A549 (cell line): ENCODE data around the gene ARRDC3. TPM values are rescaled to one million over a fixed set of nuclear protein-coding genes. Genes with fewer than 3 reads are reported as not detected.

Source experiments
- ATAC-seq, 2 experiments: fragments of 200-7000 bp in 1 of 2; fragments of >200 bp in 1 of 2; cut with Nextera tagmentation in 1 of 2; cut with Tn5 transposase in 1 of 2; 3 replicates each; pipeline versions ENCODE4 v1.8.0 to v1.9.1; 2018 to 2020; ENCODE audit warnings: mild to moderate bottlenecking in 1 of 2, moderate library complexity in 1 of 2
- CTCF ChIA-PET: fragments of 300-600 bp; sonication (Branson Sonifier 250); formaldehyde crosslinking; extraction: SDS; loops from one replicate; lab custom pipeline; 2021; ENCODE audit warnings: antibody characterized with exemption, inconsistent platforms; lab: Yijun Ruan, JAX
- POLR2A ChIA-PET: fragments of 350-600 bp; formaldehyde crosslinking; extraction: SDS; loops from one replicate; lab custom pipeline; 2021; ENCODE audit warnings: antibody characterized with exemption, inconsistent platforms; lab: Yijun Ruan, JAX
- DNase-seq, 2 experiments: peaks; one replicate each; pipeline versions ENCODE4 v3.0.0 to v3.0.0-alpha.2; 2011 to 2016; ENCODE audit warnings: low read depth in 1 of 2, low spot score in 1 of 2
- FAIRE-seq: peaks from 2 replicates; lab custom pipeline; 2011; peaks lifted over from hg19 to GRCh38; lab: Jason Lieb, UNC
- H3K27ac ChIP-seq, 2 experiments: fragments of >200 bp; sonication (Bioruptor Twin); formaldehyde crosslinking; 3 replicates each; pipeline ENCODE4 v1.5.1; 2016 to 2017
- H3K4me1 ChIP-seq: fragments of >200 bp; sonication (Bioruptor Twin); formaldehyde crosslinking; 3 replicates; pipeline ENCODE4 v1.6.1; 2016
- H3K4me2 ChIP-seq: fragments of >200 bp; sonication (Bioruptor Twin); formaldehyde crosslinking; 3 replicates; pipeline ENCODE4 v1.6.1; 2016
- H3K4me3 ChIP-seq: fragments of >200 bp; sonication (Bioruptor Twin); formaldehyde crosslinking; 3 replicates; pipeline ENCODE4 v1.5.1; 2016
- H3K9me3 ChIP-seq: fragments of >200 bp; sonication (Bioruptor Twin); formaldehyde crosslinking; 3 replicates; pipeline ENCODE4 v1.6.1; 2016
- BCL3 ChIP-seq: fragments of >200 bp; sonication (Bioruptor Twin); formaldehyde crosslinking; IDR thresholded peaks from 3 replicates; pipeline ENCODE4 v1.6.1; 2016
- BHLHE40 ChIP-seq: IDR thresholded peaks from 2 replicates; pipeline ENCODE4 v1.6.1; 2012; ENCODE audit warnings: low read depth, low read length, inconsistent platforms
- CEBPB ChIP-seq, 2 experiments: fragments of >200 bp in 1 of 2; sonication (Bioruptor Twin) in 1 of 2; formaldehyde crosslinking in 1 of 2; IDR thresholded peaks; 2 replicates each; pipeline ENCODE4 v1.6.1; 2012 to 2016
- E2F6 ChIP-seq: IDR thresholded peaks from 2 replicates; pipeline ENCODE4 v1.6.1; 2012; ENCODE audit warnings: low read depth, borderline replicate concordance
- EHMT2 ChIP-seq: fragments of 200-600 bp; sonication (generic); IDR thresholded peaks from 2 replicates; pipeline ENCODE4 v1.6.1; 2016; ENCODE audit warnings: antibody characterized with exemption, low read depth, mild to moderate bottlenecking, moderate library complexity
- EP300 ChIP-seq, 2 experiments: fragments of >200 bp; sonication (Bioruptor Twin); formaldehyde crosslinking; IDR thresholded peaks; 2 replicates in 1 of 2; 3 replicates in 1 of 2; pipeline ENCODE4 v1.6.1; 2016 to 2017
- ESRRA ChIP-seq: fragments of 150-350 bp; IDR thresholded peaks from 2 replicates; pipeline ENCODE4 v1.6.1; 2014; ENCODE audit warnings: mild to moderate bottlenecking, low read length, borderline replicate concordance
- FOXS1 ChIP-seq: fragments of 250-450 bp; sonication (Bioruptor Pico); IDR thresholded peaks from 2 replicates; pipeline ENCODE4 v1.5.0; 2020; ENCODE audit warnings: mild to moderate bottlenecking, moderate library complexity
- HMGXB4 ChIP-seq: fragments of 250-450 bp; sonication (Bioruptor Pico); IDR thresholded peaks from 2 replicates; pipeline ENCODE4 v1.5.0; 2021; ENCODE audit warnings: mild to moderate bottlenecking, moderate library complexity, borderline replicate concordance
- HOXB13 ChIP-seq: fragments of 250-450 bp; sonication (Bioruptor Pico); IDR thresholded peaks from 2 replicates; pipeline ENCODE4 v1.5.0; 2020; ENCODE audit warnings: low read depth, mild to moderate bottlenecking, moderate library complexity
- HOXB5 ChIP-seq: fragments of 250-450 bp; sonication (Bioruptor Pico); IDR thresholded peaks from 2 replicates; pipeline ENCODE4 v1.5.0; 2020; ENCODE audit warnings: mild to moderate bottlenecking, moderate library complexity
- JUNB ChIP-seq: fragments of >200 bp; sonication (Bioruptor Twin); formaldehyde crosslinking; IDR thresholded peaks from 2 replicates; pipeline ENCODE4 v1.6.1; 2016
- MAFK ChIP-seq: fragments of 450-650 bp; IDR thresholded peaks from 2 replicates; pipeline ENCODE4 v1.6.1; 2014; ENCODE audit not compliant: partially characterized antibody
- MYC ChIP-seq: IDR thresholded peaks from 2 replicates; pipeline ENCODE4 v1.6.1; 2012; ENCODE audit warnings: mild to moderate bottlenecking, inconsistent platforms, low read length, improper control_type of control experiment, borderline replicate concordance
- NPAS2 ChIP-seq: fragments of 250-450 bp; sonication (Bioruptor Pico); IDR thresholded peaks from 2 replicates; pipeline ENCODE4 v1.8.0; 2022; ENCODE audit warnings: mild to moderate bottlenecking, moderate library complexity, borderline replicate concordance
- NR3C1 ChIP-seq: fragments of >200 bp; sonication (Bioruptor Twin); formaldehyde crosslinking; IDR thresholded peaks from 3 replicates; pipeline ENCODE4 v1.6.1; 2017
- PBX3 ChIP-seq: IDR thresholded peaks from 2 replicates; pipeline ENCODE4 v1.6.1; 2012
- PHF8 ChIP-seq: fragments of 200-600 bp; sonication (generic); IDR thresholded peaks from 2 replicates; pipeline ENCODE4 v1.6.1; 2016; ENCODE audit warnings: low read depth, mild to moderate bottlenecking, antibody characterized with exemption, moderate library complexity, borderline replicate concordance
- POLR2A ChIP-seq: IDR thresholded peaks from 2 replicates; pipeline ENCODE4 v1.6.1; 2012; ENCODE audit warnings: mild to moderate bottlenecking, low read length
- RAD21 ChIP-seq, 2 experiments: fragments of >200 bp in 1 of 2; sonication (Bioruptor Twin) in 1 of 2; formaldehyde crosslinking in 1 of 2; IDR thresholded peaks in 1 of 2; conservative IDR thresholded peaks in 1 of 2; 2 replicates in 1 of 2; 3 replicates in 1 of 2; pipeline ENCODE4 v1.6.1; 2012 to 2018; ENCODE audit warnings: inconsistent platforms in 1 of 2
- RARB ChIP-seq: fragments of 250-450 bp; sonication (Bioruptor Pico); IDR thresholded peaks from 2 replicates; pipeline ENCODE4 v1.8.0; 2021; ENCODE audit warnings: mild to moderate bottlenecking, moderate library complexity
- RCOR1 ChIP-seq: fragments of 150-350 bp; IDR thresholded peaks from 2 replicates; pipeline ENCODE4 v1.6.1; 2014; ENCODE audit warnings: antibody characterized with exemption, low read length, low read depth
- RFX5 ChIP-seq: fragments of 450-650 bp; IDR thresholded peaks from 2 replicates; pipeline ENCODE4 v1.7.1; 2014; ENCODE audit warnings: antibody characterized with exemption, mild to moderate bottlenecking, moderate library complexity
- RNF2 ChIP-seq: fragments of 200-600 bp; sonication (generic); IDR thresholded peaks from 2 replicates; pipeline ENCODE4 v1.6.1; 2016; ENCODE audit warnings: low read depth, mild to moderate bottlenecking, antibody characterized with exemption, moderate library complexity, borderline replicate concordance
- SMC3 ChIP-seq: fragments of >200 bp; sonication (Bioruptor Twin); formaldehyde crosslinking; IDR thresholded peaks from 3 replicates; pipeline ENCODE4 v1.6.1; 2018; ENCODE audit warnings: inconsistent platforms
- SREBF2 ChIP-seq: fragments of 450-650 bp; IDR thresholded peaks from 2 replicates; pipeline ENCODE4 v1.6.1; 2014; ENCODE audit warnings: mild to moderate bottlenecking, moderate library complexity
- TP53 ChIP-seq: fragments of 250-450 bp; sonication (Bioruptor Pico); IDR thresholded peaks from 2 replicates; pipeline ENCODE4 v1.5.0; 2021; ENCODE audit warnings: mild to moderate bottlenecking, moderate library complexity
- ZC3H11A ChIP-seq: fragments of 450-650 bp; IDR thresholded peaks from 2 replicates; pipeline ENCODE4 v1.6.1; 2014; ENCODE audit warnings: antibody characterized with exemption, mild to moderate bottlenecking
- ZSCAN20 ChIP-seq: fragments of 250-450 bp; sonication (Bioruptor Pico); IDR thresholded peaks from 2 replicates; pipeline ENCODE4 v1.8.0; 2022; ENCODE audit warnings: mild to moderate bottlenecking, moderate library complexity
- WGBS: methylation state at CpG from one replicate; pipeline ENCODE4 v1.1.6; 2017; ENCODE audit errors: missing lambda C conversion rate; 5-methylcytosine and 5-hydroxymethylcytosine counted together
- polyA plus RNA-seq, 4 experiments: library from polyadenylated mRNA; depleted of rRNA in 3 of 4; stranded (reverse); fragments of >200 nt; fragmentation: RNase III in 1 of 4; extraction: RNeasy Plus Mini Kit Qiagen cat#74134 plus additional on column Dnase treatment in 1 of 4; gene quantifications; 2 replicates in 3 of 4; 3 replicates in 1 of 4; pipeline ENCODE4 v1.2.3, GENCODE V29; 2011 to 2017
- TF ChIP-seq, protein P1 (sequence below): IDR thresholded peaks from 2 replicates; pipeline ENCODE4 v1.6.1; 2012
- TF ChIP-seq, protein P2 (sequence below): fragments of >200 bp; sonication (Bioruptor Twin); formaldehyde crosslinking; IDR thresholded peaks from 2 replicates; pipeline ENCODE4 v1.6.1; 2016

Gene ARRDC3
- polyA plus RNA-seq, 2 of the 4 experiments (the other 2 are of a cell fraction) = 9.9 to 36.3 TPM

DNA sequence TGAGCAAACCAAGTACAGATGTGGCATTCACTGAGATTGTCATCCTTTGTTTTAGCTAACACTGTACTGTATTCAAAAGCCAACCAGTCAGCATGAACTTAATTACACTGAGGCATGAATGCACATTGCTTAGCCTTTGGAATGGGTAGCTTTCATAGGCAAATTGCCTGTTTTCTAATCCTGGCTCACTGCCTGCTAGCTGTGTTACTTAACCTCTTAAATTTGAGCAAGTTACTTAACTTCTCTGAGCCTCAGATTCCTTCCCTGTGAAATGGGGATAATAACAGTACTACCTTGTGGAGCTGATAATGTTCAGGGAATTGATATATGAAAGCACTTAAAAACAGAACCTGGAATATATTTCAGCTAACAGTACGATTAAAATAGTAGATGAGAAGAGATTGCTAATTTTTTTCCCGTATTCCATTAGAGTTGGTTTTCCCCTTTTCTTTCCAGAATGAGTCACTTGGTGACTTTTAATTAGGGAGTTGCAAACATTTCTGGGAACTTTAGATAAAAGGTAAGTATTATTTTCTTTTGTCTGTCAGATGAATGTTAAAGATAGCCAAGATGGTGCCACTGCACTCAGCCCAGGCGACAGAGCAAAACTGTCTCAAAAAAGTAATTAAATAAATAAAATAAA is 43.9 kb downstream of the ARRDC3 start:
- no peak for TF ChIP-seq SMC3
- no peak for TF ChIP-seq JUNB
- no peak for TF ChIP-seq BHLHE40
- TF ChIP-seq EHMT2 = no peak
- no peak for TF ChIP-seq ZSCAN20
- no peak for TF ChIP-seq ESRRA
- no peak for TF ChIP-seq TP53 (CRISPR knock-in tag)
- peak in 1 of 2 experiments; percentile 34; a peak in 2 of 6 replicates for ATAC-seq
- Histone ChIP-seq H3K9me3 (no peaks in the 10 kb centered on the region), H3K27ac (peak overlapping the region in 1 of 2 experiments; percentile 36; a peak in 2 of 6 replicates), H3K4me2 (0 out of 3 replicates have a peak overlapping the region, but pooled peaks have one; percentile 19), H3K4me1 (peaks cover 10% of the 10 kb centered on the region; the same call in 2 of the 3 replicates), H3K4me3 (no peak overlapping the region)
- peak; percentile 28 for FAIRE-seq
- WGBS = 51% methylated on average over 3 of the region's 3 CpGs
- CTCF ChIA-PET = no interaction called here
- no peak for DNase-seq
- POLR2A ChIA-PET = no interaction called here

GRCh38 chr5:91332267-91333045 is 50.7 kb downstream of the ARRDC3 start:
- H3K4me3 ChIP-seq = no peak overlapping the region
- ChIA-PET CTCF (interaction anchor here (0.6 to 1.5 kb wide), 6 partner anchors 17 to 400 kb away, joined by 3 to 5 read pairs (median 4); no protein-coding TSS in a partner anchor), POLR2A (interaction anchor here (1.1 to 1.4 kb wide), 2 partner anchors 51 to 52 kb away, joined by 3 to 4 read pairs; partner anchors contain the start of gene ARRDC3)
- 46% methylated on average over 8 of the region's 8 CpGs for WGBS
- H3K9me3 ChIP-seq = no peaks in the 10 kb centered on the region
- DNase-seq (peak; percentile 64 to 85), FAIRE-seq (no peak), ATAC-seq (peak; percentile 94)
- H3K27ac ChIP-seq = peak overlapping the region; percentile 11 to 69; a peak in 5 of 6 replicates
- peaks cover 25% of the 10 kb centered on the region for H3K4me1 ChIP-seq
- peak overlapping the region; percentile 22 for H3K4me2 ChIP-seq
- TF ChIP-seq RNF2 (no peak), RFX5 (no peak), PHF8 (no peak), NPAS2 (CRISPR knock-in tag) (no peak), RCOR1 (no peak), NR3C1 (no peak), EP300 (IDR thresholded peaks at IDR 0.05) (no peak), RARB (CRISPR knock-in tag) (no peak), HOXB5 (CRISPR knock-in tag) (no peak), POLR2A (no peak), BHLHE40 (no peak), FOXS1 (CRISPR knock-in tag) (0 out of 2 replicates have a peak, but pooled peaks have one; percentile 11), BCL3 (no peak), MYC (peak; percentile 69; the same call in 1 of the 2 replicates), SREBF2 (no peak), HMGXB4 (no peak), ZC3H11A (no peak), PBX3 (no peak), MAFK (peak; percentile 28), E2F6 (peak; percentile 67; the same call in 1 of the 2 replicates), HOXB13 (CRISPR knock-in tag) (no peak), JUNB (no peak), CEBPB (IDR thresholded peaks at IDR 0.05) (no peak), RAD21 (conservative IDR thresholded peaks at IDR 0.05 in 1 of 2, IDR thresholded peaks at IDR 0.05 in 1 of 2) (no peak)
- TF ChIP-seq, protein P1, sequence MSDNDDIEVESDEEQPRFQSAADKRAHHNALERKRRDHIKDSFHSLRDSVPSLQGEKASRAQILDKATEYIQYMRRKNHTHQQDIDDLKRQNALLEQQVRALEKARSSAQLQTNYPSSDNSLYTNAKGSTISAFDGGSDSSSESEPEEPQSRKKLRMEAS = peak; percentile 95
- TF ChIP-seq, protein P2, sequence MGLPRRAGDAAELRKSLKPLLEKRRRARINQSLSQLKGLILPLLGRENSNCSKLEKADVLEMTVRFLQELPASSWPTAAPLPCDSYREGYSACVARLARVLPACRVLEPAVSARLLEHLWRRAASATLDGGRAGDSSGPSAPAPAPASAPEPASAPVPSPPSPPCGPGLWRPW = no peak
